WI38 (cell line): ENCODE results near the gene ZBBX.

Experiments used
- H3K4me3 ChIP-seq: 2 replicates; pipeline ENCODE4 v1.5.1; 2011; ENCODE audit warnings: low read depth, mild to moderate bottlenecking, control low read depth, low read length
- CTCF ChIP-seq: IDR thresholded peaks from 2 replicates; pipeline ENCODE4 v1.5.1; 2012; ENCODE audit warnings: low read depth, mild to moderate bottlenecking, control low read depth, low read length

Gene ZBBX

GRCh38 chr3:167305340-167305890 lies 74.7 kb downstream of the ZBBX start:
- no peak overlapping the region for H3K4me3 ChIP-seq
- TF ChIP-seq CTCF = no peak

GRCh38 chr3:167304077-167304476 lies 76.0 kb downstream of the ZBBX start:
- H3K4me3 ChIP-seq = no peak overlapping the region
- no peak for TF ChIP-seq CTCF

DNA sequence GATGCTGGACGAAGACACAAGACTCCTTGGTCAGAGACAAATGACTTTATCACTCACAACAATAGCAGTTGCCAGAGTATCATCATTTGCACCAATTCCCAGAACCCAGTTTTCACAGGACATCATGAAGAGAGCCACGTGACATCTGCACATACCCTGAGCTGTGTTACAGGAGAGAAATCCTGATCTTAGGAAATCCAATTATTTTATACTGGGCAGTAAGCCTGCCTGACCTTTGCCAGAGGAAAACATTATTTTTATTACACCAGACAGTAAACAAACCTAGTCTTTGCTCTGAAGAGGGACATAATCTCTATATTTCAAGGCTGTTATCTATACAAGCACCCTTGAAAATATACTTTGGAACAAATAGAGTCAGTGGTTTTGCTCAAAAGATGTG lies 77.4 kb downstream of the ZBBX start:
- no peak overlapping the region for H3K4me3 ChIP-seq
- TF ChIP-seq CTCF = no peak

GRCh38 chr3:167300207-167300606 lies 79.9 kb downstream of the ZBBX start:
- no peak overlapping the region for H3K4me3 ChIP-seq
- TF ChIP-seq CTCF = no peak

DNA sequence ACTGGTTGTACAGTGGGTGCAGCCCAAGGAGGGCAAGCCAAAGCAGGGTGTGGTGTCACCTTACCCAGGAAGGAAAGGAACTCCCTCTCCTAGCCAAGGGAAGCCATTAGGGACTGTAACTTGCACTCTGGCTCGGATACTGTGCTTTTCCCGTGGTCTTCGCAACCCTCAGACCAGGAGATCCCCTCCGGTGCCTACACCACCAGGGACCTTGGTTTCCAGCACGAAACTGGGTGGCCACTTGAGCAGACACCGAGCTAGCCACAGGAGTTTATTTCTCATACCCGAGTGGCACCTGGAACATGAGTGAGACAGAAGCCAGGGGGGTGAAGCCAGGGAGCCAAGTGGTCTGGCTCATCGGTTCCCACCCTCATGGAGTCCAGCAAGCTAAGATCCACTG lies 90.7 kb downstream of the ZBBX start:
- H3K4me3 ChIP-seq = no peak overlapping the region
- no peak for TF ChIP-seq CTCF

DNA sequence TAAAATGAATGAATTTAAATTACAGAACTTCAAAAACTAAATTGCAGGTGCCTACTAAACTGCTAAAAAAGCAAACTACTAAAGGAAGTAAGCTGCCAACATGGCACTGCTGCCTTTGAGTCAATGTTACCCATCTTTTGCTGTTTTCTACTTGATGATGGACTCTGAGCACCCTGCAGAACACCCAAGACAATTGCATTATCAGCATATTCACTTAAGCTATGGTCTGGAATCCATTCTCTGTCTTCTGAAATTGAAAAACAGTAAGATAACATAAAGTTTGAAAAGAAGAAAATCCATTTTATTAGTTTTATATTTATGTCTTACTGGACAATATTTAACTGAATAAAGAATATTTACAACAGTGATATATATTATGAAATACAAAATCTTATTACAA lies 91.4 kb downstream of the ZBBX start:
- no peak for TF ChIP-seq CTCF
- H3K4me3 ChIP-seq = no peak overlapping the region

- TF ChIP-seq CTCF = no peak
- no peak overlapping the region for H3K4me3 ChIP-seq
These were observed 92.8 kb downstream of the ZBBX start for GRCh38 chr3:167287308-167287707.
